ENCODE measurements around the gene MFAP2. TPM values are rescaled to one million over a fixed set of nuclear protein-coding genes. Genes with fewer than 3 reads are reported as not detected.

The MFAP2 gene
- total RNA-seq, 1 experiment from 2014 or later = 152 TPM

DNA sequence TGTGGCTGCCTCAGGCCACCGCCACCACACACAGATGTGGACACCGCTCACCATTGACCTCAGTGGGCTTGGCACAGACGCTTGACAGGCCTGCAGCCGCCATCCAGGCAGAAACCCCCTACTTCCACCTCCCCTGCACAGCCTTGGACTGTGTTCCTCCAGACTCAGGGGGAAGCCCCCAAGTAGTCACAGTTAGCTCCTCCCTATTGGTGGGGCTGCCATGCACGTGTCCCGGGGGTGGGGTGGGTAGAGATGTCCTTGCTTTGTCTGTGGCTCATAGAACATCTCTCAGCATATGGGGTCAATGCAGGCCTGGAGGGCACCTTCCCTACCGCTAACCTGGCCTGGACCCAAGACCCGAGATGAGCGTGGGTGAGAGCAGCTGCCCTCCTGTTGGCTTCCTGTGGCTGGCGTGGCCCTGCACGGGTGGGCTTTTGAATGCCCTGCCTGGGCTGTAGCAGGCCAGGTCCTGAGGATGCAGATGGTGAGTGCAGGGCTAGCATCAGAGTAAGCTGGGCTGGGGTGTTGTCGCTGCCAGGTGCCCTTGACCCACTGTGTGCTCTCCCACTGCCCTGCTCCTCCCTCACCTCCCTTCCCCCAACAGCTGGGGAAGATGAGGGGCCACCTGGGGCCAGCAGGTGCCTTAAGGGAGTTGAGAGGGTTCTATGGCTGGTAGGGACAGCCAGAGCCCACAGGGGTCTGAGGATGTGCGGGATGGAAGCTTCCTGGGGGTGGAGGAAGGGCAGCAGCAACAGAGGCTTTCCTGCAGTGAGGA lies 52.5 kb downstream of the MFAP2 start:
- no peaks in the 10 kb centered on the region for H3K9me3 Mint-ChIP-seq
- peaks cover 4% of the 10 kb centered on the region; the same call in 1 of the 2 replicates for H3K79me2 ChIP-seq (ENCODE audit: insufficient read depth, low read length)
- WGBS (ENCODE audit: extremely low coverage, insufficient read length, low lambda C conversion rate) = no CpG with 5 or more reads among the region's 13 CpGs
- no peak overlapping the region for H3K23ac ChIP-seq (ENCODE audit: insufficient read length, low read depth, low read length)
- H3K36me3 Mint-ChIP-seq (ENCODE audit: insufficient read depth in 1 of 3, low read depth in 3 of 3) = peaks cover 15 to 29% (median 19%) of the 10 kb centered on the region in 3 experiments
- H3K79me1 ChIP-seq (ENCODE audit: insufficient read depth, low read depth, low read length, poor library complexity, severe bottlenecking) = no peaks in the 10 kb centered on the region
- H2BK15ac ChIP-seq (ENCODE audit: low read depth, low read length) = no peak overlapping the region
- H2AK5ac ChIP-seq (ENCODE audit: insufficient read length, low read length) = no peak overlapping the region
- H2BK5ac ChIP-seq (ENCODE audit: insufficient read length, low read length) = no peak overlapping the region
- no peaks in the 10 kb centered on the region for H3K9me3 ChIP-seq (ENCODE audit: control insufficient read depth, low read depth, low read length)
- H2BK20ac ChIP-seq (ENCODE audit: low read depth, low read length, poor library complexity, severe bottlenecking) = no peak overlapping the region
- H3K4me3 Mint-ChIP-seq = no peak overlapping the region
- no peak overlapping the region for H3K4me2 ChIP-seq (ENCODE audit: insufficient read depth, insufficient read length, low read length)
- H3K27ac Mint-ChIP-seq = peak overlapping the region in 2 of 3 experiments; percentile 28 to 31; a peak in 3 of 7 replicates
- H3K27me3 ChIP-seq (ENCODE audit: insufficient read depth, low read length) = no peaks in the 10 kb centered on the region
- H3K27ac ChIP-seq (ENCODE audit: insufficient read length, low read depth, low read length) = no peak overlapping the region
- no peak overlapping the region for H3K4ac ChIP-seq (ENCODE audit: low read depth, low read length)
- no peak overlapping the region for H2AFZ ChIP-seq (ENCODE audit: low read length)
- H3K18ac ChIP-seq (ENCODE audit: insufficient read length, low read depth, low read length) = peak overlapping the region; percentile 3
- no peak overlapping the region for H2BK12ac ChIP-seq (ENCODE audit: insufficient read length, low read depth, low read length)
- H4K20me1 ChIP-seq (ENCODE audit: control insufficient read depth, insufficient read depth, insufficient read length) = no peaks in the 10 kb centered on the region
- peaks cover 18 to 35% of the 10 kb centered on the region in 2 experiments for H3K4me1 Mint-ChIP-seq
- H3K4me1 ChIP-seq (ENCODE audit: insufficient read depth, low read length) = no peaks in the 10 kb centered on the region
- no peak overlapping the region for H4K5ac ChIP-seq (ENCODE audit: insufficient read length, low read depth, low read length)
- H3K9ac ChIP-seq (ENCODE audit: extremely low read depth, insufficient read length, low read length) = no peak overlapping the region
- no peaks in the 10 kb centered on the region for H3K27me3 Mint-ChIP-seq (ENCODE audit: low read depth)
- H3T11ph ChIP-seq (ENCODE audit: low read length) = no peak overlapping the region
- DNase-seq = no peak
- H3K56ac ChIP-seq (ENCODE audit: insufficient read length, low read depth, low read length) = no peak overlapping the region
- TF ChIP-seq, protein P1, sequence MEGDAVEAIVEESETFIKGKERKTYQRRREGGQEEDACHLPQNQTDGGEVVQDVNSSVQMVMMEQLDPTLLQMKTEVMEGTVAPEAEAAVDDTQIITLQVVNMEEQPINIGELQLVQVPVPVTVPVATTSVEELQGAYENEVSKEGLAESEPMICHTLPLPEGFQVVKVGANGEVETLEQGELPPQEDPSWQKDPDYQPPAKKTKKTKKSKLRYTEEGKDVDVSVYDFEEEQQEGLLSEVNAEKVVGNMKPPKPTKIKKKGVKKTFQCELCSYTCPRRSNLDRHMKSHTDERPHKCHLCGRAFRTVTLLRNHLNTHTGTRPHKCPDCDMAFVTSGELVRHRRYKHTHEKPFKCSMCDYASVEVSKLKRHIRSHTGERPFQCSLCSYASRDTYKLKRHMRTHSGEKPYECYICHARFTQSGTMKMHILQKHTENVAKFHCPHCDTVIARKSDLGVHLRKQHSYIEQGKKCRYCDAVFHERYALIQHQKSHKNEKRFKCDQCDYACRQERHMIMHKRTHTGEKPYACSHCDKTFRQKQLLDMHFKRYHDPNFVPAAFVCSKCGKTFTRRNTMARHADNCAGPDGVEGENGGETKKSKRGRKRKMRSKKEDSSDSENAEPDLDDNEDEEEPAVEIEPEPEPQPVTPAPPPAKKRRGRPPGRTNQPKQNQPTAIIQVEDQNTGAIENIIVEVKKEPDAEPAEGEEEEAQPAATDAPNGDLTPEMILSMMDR (conservative IDR thresholded peaks at IDR 0.05) = no peak
- H3K14ac ChIP-seq (ENCODE audit: insufficient read depth, low read length) = no peak overlapping the region
- no peak overlapping the region for H4K8ac ChIP-seq (replicated peaks; ENCODE audit: insufficient read length, low read depth, low read length)
- no peak overlapping the region for H2BK120ac ChIP-seq (ENCODE audit: low read depth, low read length, poor library complexity, severe bottlenecking)
- H4K91ac ChIP-seq (ENCODE audit: insufficient read length, low read depth, low read length) = no peak overlapping the region
- no peaks in the 10 kb centered on the region for H3K23me2 ChIP-seq (ENCODE audit: insufficient read length, low read depth, low read length, poor library complexity, severe bottlenecking)

Measured in H9 (cell line).